Subcutaneous abdominal adipose tissue (tissue), 5 donors: ENCODE measurements around the gene MRPL52.
"Not testable (repeated sequence)": the region's sequence is repeated elsewhere in the genome, so short reads cannot be mapped to it uniquely, and the experiment has no call there.

Experiments
- H3K27ac ChIP-seq: one replicate; pipeline ENCODE4 v1.7.0; 2013; ENCODE audit warnings: low read depth, mild to moderate bottlenecking, inconsistent platforms, low read length, moderate library complexity
- H3K27me3 ChIP-seq, 5 donors: one replicate each; pipeline ENCODE4 v1.7.0; 2013; ENCODE audit warnings: low read length in 5 of 5, inconsistent platforms in 1 of 5; ENCODE audit not compliant: control insufficient read depth in 5 of 5, insufficient read depth in 4 of 5
- H3K36me3 ChIP-seq, 5 donors: one replicate each; pipeline ENCODE4 v1.7.0; 2013; ENCODE audit warnings: low read length in 5 of 5; ENCODE audit not compliant: control insufficient read depth in 5 of 5, insufficient read depth in 5 of 5
- H3K4me1 ChIP-seq, 5 donors: one replicate each; pipeline ENCODE4 v1.7.0; 2013; ENCODE audit warnings: low read length in 5 of 5, mild to moderate bottlenecking in 3 of 5, moderate library complexity in 1 of 5; ENCODE audit not compliant: control insufficient read depth in 5 of 5, insufficient read depth in 5 of 5
- H3K4me3 ChIP-seq, 5 donors: one replicate each; pipeline ENCODE4 v1.7.0; 2013; ENCODE audit warnings: low read length in 5 of 5, low read depth in 1 of 5
- H3K9ac ChIP-seq, 5 donors: one replicate each; pipeline ENCODE4 v1.7.0; 2013; ENCODE audit warnings: low read length in 5 of 5, mild to moderate bottlenecking in 4 of 5, moderate library complexity in 3 of 5
- H3K9me3 ChIP-seq, 5 donors: one replicate each; pipeline ENCODE4 v1.7.0; 2013; ENCODE audit warnings: low read length in 5 of 5; ENCODE audit not compliant: control insufficient read depth in 5 of 5
- donor health status: healthy.
- donor health status: healthy.
- donor health status: healthy.
- donor health status: healthy.
- donor health status: healthy.

The MRPL52 gene

GRCh38 chr14:22796087-22796707 is 33.5 kb upstream of the MRPL52 start:
- Histone ChIP-seq H3K9me3 (no peaks in the 10 kb centered on the region), H3K4me1 (peaks cover 0 to 6% (median 4%) of the 10 kb centered on the region in 5 donors), H3K27me3 (no peaks in the 10 kb centered on the region), H3K27ac (no peak overlapping the region), H3K4me3 (no peak overlapping the region), H3K36me3 (no peaks in the 10 kb centered on the region), H3K9ac (no peak overlapping the region)

DNA sequence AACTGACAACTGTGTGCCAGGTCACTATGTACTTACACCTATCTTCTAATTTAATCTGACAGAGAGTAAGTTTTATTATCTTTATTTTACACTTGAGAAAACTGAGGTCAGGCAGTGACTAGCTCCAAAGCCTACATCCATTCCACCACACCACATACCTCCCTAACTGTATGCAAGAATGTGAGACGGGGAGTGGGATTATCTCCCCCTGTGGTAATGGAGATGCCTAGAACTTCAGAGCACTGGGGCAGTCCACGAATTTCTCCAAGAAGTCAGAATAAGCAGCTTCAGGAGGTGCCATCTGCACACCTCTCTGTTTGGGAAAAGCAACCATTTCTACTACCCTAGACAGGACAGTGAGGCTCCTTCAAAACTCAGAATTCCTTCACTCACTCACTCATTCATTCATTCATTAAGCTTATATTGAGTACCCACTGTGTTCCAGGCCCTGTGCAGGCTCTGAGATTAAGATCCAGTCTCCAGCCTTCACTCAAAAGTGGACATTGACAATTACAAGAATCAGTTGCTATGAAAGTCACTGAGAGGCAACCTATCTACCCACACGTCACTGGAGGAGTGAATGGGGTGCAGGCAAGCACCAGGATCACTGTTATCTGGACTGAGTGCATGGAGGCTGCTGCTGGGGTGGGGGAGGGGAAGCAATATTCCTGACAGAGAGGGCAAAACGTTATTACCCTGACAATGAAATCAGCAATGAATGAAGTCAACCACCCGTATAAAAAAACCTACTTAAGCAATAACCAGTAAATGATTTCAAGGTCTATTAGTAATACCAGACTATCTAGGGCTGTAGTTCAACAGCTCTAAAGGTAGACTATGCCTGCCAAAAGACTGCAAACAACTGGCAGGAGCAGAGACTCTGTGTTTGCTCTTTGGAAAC is 32.4 kb upstream of the MRPL52 start:
- peak overlapping the region in 1 of 5 donors; percentile 21 for H3K9ac ChIP-seq
- no peak overlapping the region for H3K27ac ChIP-seq
- no peaks in the 10 kb centered on the region for H3K36me3 ChIP-seq
- H3K4me3 ChIP-seq, result no peak overlapping the region
- H3K4me1 ChIP-seq, result peaks cover 0 to 5% (median 4%) of the 10 kb centered on the region in 5 donors
- H3K27me3 ChIP-seq, result no peaks in the 10 kb centered on the region
- no peaks in the 10 kb centered on the region for H3K9me3 ChIP-seq

- Histone ChIP-seq H3K36me3 (no peaks in the 10 kb centered on the region), H3K9me3 (no peaks in the 10 kb centered on the region), H3K27ac (no peak overlapping the region), H3K9ac (no peak overlapping the region), H3K27me3 (no peaks in the 10 kb centered on the region), H3K4me1 (peaks cover 0 to 7% (median 4%) of the 10 kb centered on the region in 5 donors), H3K4me3 (no peak overlapping the region)
Measured at GRCh38 chr14:22798528-22798927, 31.2 kb upstream of the MRPL52 start.

DNA sequence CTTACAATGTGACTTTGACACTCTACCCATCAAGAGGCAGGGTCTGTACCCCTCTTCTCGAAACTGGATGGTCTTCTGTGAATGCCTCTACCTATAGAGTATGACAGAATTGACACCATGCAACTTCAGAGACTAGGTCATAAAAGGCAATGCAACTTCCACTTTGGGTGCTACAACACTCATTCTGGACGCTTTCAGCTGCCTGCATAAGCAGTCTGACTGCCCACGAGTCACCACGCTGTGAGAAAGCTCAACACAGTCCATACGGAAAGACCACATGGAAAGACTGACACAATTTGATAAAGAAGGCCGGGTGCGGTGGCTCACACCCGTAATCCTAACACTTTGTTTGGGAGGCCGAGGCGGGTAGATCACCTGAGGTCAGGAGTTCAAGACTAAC is 29.3 kb upstream of the MRPL52 start:
- H3K4me3 ChIP-seq, result no peak overlapping the region

GRCh38 chr14:22801716-22802115 is 28.0 kb upstream of the MRPL52 start:
- no peak overlapping the region for H3K27ac ChIP-seq

More for the DNA sequence above, 29.3 kb upstream of the MRPL52 start:
- Histone ChIP-seq H3K27me3 (no peaks in the 10 kb centered on the region), H3K36me3 (no peaks in the 10 kb centered on the region), H3K27ac (no peak overlapping the region), H3K9ac (no peak overlapping the region), H3K9me3 (no peaks in the 10 kb centered on the region), H3K4me1 (peaks cover 0 to 9% (median 3%) of the 10 kb centered on the region in 5 donors)

DNA sequence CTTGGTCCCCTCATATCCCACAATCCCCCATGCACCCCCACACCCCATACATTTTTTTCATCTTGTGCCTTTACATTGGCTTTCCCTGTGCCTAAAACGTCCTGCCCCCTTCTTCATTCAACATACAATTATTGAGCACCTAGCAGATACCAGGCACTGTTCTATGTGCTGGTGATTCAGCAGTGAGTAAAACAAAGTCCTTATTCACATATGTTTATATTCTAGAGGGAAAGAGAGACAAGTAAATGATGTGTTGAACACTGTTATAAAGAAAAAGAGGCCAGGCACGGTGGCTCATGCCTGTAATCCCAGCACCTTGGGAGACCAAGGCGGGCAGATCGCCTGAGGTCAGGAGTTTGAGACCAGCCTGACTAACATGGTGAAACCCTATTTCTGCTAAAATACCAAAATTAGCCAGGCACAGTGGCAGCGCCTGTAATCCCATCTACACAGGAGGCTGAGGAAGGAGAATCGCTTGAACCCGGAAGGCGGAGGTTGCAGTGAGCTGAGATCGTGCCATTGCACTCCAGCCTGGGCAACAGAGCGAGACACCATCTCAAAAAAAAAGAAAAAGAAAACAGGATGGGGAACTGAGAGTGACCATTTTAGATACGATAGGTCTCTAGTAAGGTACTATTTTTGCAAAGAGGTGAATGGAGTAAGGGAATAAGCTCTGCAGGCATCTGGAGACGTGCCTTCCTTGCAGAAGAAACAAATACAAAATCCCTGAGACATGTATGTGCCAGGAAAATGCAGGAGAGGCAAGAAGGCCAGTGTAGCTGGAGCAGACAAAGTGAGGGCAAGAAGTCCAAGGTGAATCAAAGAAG is 26.6 kb upstream of the MRPL52 start:
- H3K36me3 ChIP-seq, result no peaks in the 10 kb centered on the region
- no peak overlapping the region for H3K4me3 ChIP-seq
- no peak overlapping the region for H3K9ac ChIP-seq
- no peak overlapping the region for H3K27ac ChIP-seq
- H3K27me3 ChIP-seq, result no peaks in the 10 kb centered on the region
- H3K9me3 ChIP-seq, result no peaks in the 10 kb centered on the region
- H3K4me1 ChIP-seq, result peaks cover 0 to 9% (median 3%) of the 10 kb centered on the region in 5 donors

More at GRCh38 chr14:22801716-22802115, 28.0 kb upstream of the MRPL52 start:
- Histone ChIP-seq H3K4me3 (no peak overlapping the region), H3K4me1 (peaks cover 0 to 9% (median 3%) of the 10 kb centered on the region in 5 donors), H3K36me3 (no peaks in the 10 kb centered on the region), H3K9ac (no peak overlapping the region), H3K27me3 (no peaks in the 10 kb centered on the region), H3K9me3 (no peaks in the 10 kb centered on the region)

GRCh38 chr14:22803687-22803974 is 26.1 kb upstream of the MRPL52 start:
- Histone ChIP-seq H3K9me3 (no peaks in the 10 kb centered on the region), H3K4me1 (peaks cover 0 to 9% (median 3%) of the 10 kb centered on the region in 5 donors), H3K36me3 (no peaks in the 10 kb centered on the region), H3K4me3 (no peak overlapping the region), H3K27me3 (no peaks in the 10 kb centered on the region), H3K27ac (no peak overlapping the region), H3K9ac (no peak overlapping the region)

- not testable (repeated sequence) for H3K9ac ChIP-seq, H3K36me3 ChIP-seq, H3K4me3 ChIP-seq, H3K27me3 ChIP-seq, H3K9me3 ChIP-seq, H3K4me1 ChIP-seq, H3K27ac ChIP-seq
Measured at GRCh38 chr14:22805235-22805634, 24.5 kb upstream of the MRPL52 start.

DNA sequence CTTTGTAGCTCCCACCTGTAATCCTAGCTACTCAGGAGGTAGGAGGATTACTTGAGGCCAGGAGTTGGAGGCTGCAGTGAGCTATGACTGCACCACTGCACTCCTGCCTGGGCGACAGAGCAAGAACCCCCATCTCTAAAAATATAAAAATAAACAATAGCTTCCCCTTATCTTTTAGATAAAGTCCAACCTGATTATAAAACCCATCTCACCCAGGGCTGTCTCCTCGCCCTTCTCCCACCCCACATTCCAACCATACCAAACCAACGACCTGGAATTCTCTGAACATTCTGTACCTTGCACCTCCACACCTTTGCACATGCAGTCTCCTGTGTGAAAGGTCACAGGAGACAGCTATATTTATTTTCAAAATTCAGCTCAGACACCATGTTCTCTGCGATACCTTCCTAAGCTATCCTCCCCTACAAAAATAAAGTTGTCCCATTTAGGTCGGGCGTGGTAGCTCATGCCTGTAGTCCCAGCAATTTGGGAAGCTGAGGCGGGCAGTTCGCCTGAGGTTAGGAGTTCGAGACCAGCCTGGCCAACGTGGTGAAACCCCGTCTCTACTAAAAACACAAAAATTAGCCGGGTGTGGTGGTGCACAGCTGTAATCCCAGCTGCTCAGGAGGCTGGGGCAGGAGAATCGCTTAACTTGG is 22.1 kb upstream of the MRPL52 start:
- no peak overlapping the region for H3K27ac ChIP-seq

More for the DNA sequence above, 22.1 kb upstream of the MRPL52 start:
- Histone ChIP-seq H3K36me3 (no peaks in the 10 kb centered on the region), H3K4me1 (peaks cover 0 to 7% (median 2%) of the 10 kb centered on the region in 5 donors), H3K4me3 (no peak overlapping the region), H3K9ac (no peak overlapping the region), H3K9me3 (no peaks in the 10 kb centered on the region), H3K27me3 (no peaks in the 10 kb centered on the region)
